ENCODE results near the gene CCR1.

The CCR1 gene

DNA sequence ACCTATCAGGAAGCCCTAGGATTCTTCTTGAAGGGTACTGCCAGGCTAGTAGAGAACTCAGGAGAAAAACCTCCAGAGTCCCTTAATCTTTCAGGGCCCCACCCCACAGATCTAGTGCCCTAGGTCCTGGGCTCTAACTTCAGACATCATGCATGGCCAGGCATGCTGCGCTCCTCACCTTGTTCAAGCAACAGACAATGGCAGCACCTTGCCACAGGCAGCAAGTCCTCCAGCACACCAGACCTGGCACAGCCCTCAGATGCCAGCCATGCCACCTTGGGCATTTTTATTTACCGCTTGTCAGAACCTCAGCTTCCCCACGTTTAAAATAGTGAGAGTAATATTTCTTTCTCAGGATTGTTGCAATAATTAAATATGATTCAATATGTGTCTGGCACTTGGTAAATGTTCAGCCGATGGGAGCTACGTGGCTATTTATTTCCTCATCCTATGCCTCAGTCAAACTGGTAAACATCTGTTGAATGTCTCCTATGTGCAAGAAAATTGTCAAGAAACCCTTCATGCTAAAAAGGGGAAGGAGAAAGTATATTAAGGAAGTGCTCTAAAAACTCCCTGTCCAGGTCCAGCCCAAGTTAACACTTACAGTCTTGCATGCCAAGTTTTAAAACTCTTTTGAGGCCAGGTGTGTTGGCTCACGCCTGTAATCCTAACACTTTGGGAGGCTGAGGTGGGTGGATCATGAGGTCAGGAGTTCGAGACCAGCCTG lies 14.5 kb upstream of the CCR1 start:
- Histone ChIP-seq H3K9me3 (ENCODE audit: control extremely low read depth in 1 of 5, control insufficient read depth in 4 of 5, insufficient read depth in 2 of 5, low read depth in 1 of 5, low read length in 4 of 5) (peaks cover 0 to 3% (median 3%) of the 10 kb centered on the region in 5 experiments), H3K4me1 (ENCODE audit: control extremely low read depth in 1 of 4, control insufficient read depth in 4 of 4, insufficient read depth in 4 of 4, low read length in 3 of 4) (peaks cover 19 to 38% (median 30%) of the 10 kb centered on the region in 4 experiments), H3K4me3 (ENCODE audit: control insufficient read depth in 1 of 7, extremely low read depth in 1 of 7, insufficient read depth in 4 of 7, low read depth in 2 of 7, low read length in 6 of 7) (peak overlapping the region in 1 of 7 experiments; percentile 20), H3K36me3 (ENCODE audit: control insufficient read depth in 4 of 4, insufficient read depth in 4 of 4, low read length in 3 of 4) (no peaks in the 10 kb centered on the region), H3K27ac (ENCODE audit: insufficient read depth in 1 of 2, low read depth in 1 of 2, low read length in 2 of 2, poor library complexity in 1 of 2, severe bottlenecking in 2 of 2) (no peak overlapping the region), H3K27me3 (replicated peaks in 2 of 5; ENCODE audit: control insufficient read depth in 4 of 5, insufficient read depth in 5 of 5, low read length in 4 of 5) (no peaks in the 10 kb centered on the region)
- 25% methylated on average over 4 of the region's 7 CpGs for WGBS (ENCODE audit: insufficient coverage)
- CTCF ChIA-PET, result interaction anchor here (0.9 to 1.7 kb wide), 3 partner anchors 9 to 145 kb away, joined by 3 to 5 read pairs (median 4); no protein-coding TSS in a partner anchor
- POLR2A ChIA-PET, result no interaction called here
- DNase-seq, result peak; percentile 38 to 88 (median 85)

DNA sequence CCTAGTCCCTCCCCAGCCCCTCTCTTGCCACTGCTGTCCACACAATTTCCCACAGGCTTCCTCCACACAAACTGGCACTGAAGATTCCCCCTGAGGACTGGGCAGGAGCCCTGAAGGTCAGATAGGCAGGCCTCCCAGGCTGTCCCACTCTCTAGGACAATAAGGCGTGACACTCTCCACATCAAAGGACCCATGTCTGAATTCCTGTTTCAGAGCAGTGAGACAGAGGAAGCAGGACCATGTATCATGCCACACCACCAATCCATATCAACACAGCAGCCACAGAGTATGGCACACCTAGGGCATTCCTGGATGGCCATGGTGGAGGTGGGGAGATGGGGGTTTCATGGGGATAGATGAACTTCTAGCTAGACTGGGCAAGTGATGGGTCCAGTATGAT lies 13.8 kb upstream of the CCR1 start:
- peaks cover 0 to 3% (median 3%) of the 10 kb centered on the region in 5 experiments for H3K9me3 ChIP-seq (ENCODE audit: control extremely low read depth in 1 of 5, control insufficient read depth in 4 of 5, insufficient read depth in 2 of 5, low read depth in 1 of 5, low read length in 4 of 5)
- peaks cover 19 to 37% (median 28%) of the 10 kb centered on the region in 4 experiments for H3K4me1 ChIP-seq (ENCODE audit: control extremely low read depth in 1 of 4, control insufficient read depth in 4 of 4, insufficient read depth in 4 of 4, low read length in 3 of 4)
- 100% methylated on average over 1 of the region's 1 CpG for WGBS (ENCODE audit: insufficient coverage)
- H3K36me3 ChIP-seq (ENCODE audit: control insufficient read depth in 4 of 4, insufficient read depth in 4 of 4, low read length in 3 of 4), result no peaks in the 10 kb centered on the region
- ChIA-PET POLR2A (no interaction called here), CTCF (interaction anchor here (1.7 kb wide), 1 partner anchor 9 kb away, joined by 5 read pairs; no protein-coding TSS in a partner anchor)
- no peaks in the 10 kb centered on the region for H3K27me3 ChIP-seq (replicated peaks in 2 of 5; ENCODE audit: control insufficient read depth in 4 of 5, insufficient read depth in 5 of 5, low read length in 4 of 5)
- DNase-seq, result peak in 1 of 3 donors; percentile 15
- no peak overlapping the region for H3K27ac ChIP-seq (ENCODE audit: insufficient read depth in 1 of 2, low read depth in 1 of 2, low read length in 2 of 2, poor library complexity in 1 of 2, severe bottlenecking in 2 of 2)
- H3K4me3 ChIP-seq (ENCODE audit: control insufficient read depth in 1 of 7, extremely low read depth in 1 of 7, insufficient read depth in 4 of 7, low read depth in 2 of 7, low read length in 6 of 7), result peak overlapping the region in 1 of 7 experiments; percentile 31

DNA sequence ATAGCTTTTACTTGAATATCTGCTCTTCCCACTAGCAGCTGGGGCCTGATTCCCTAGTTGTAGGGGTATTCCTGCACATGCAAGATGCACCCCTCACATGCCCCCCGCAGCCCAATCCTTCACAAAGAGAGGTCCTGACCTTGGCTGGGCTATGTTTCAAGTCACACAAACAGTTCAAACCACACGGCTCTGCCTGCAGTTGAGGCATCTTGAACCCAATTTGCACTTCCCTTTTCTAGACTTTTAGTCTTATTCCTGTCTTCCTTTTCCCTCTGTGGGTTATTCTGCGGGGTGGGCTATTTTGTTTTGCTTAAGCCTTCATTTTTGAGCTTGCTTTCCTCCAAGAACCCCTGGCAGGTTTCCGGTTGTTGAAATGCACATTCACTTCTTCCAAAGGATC lies 13.3 kb upstream of the CCR1 start:
- Histone ChIP-seq H3K27me3 (replicated peaks in 2 of 5; ENCODE audit: control insufficient read depth in 4 of 5, insufficient read depth in 5 of 5, low read length in 4 of 5) (no peaks in the 10 kb centered on the region), H3K36me3 (ENCODE audit: control insufficient read depth in 4 of 4, insufficient read depth in 4 of 4, low read length in 3 of 4) (no peaks in the 10 kb centered on the region), H3K4me1 (ENCODE audit: control extremely low read depth in 1 of 4, control insufficient read depth in 4 of 4, insufficient read depth in 4 of 4, low read length in 3 of 4) (peaks cover 19 to 37% (median 28%) of the 10 kb centered on the region in 4 experiments), H3K4me3 (ENCODE audit: control insufficient read depth in 1 of 7, extremely low read depth in 1 of 7, insufficient read depth in 4 of 7, low read depth in 2 of 7, low read length in 6 of 7) (peak overlapping the region in 2 of 7 experiments; percentile 4 to 31), H3K9me3 (ENCODE audit: control extremely low read depth in 1 of 5, control insufficient read depth in 4 of 5, insufficient read depth in 2 of 5, low read depth in 1 of 5, low read length in 4 of 5) (peaks cover 0 to 2% (median 1%) of the 10 kb centered on the region in 5 experiments), H3K27ac (ENCODE audit: insufficient read depth in 1 of 2, low read depth in 1 of 2, low read length in 2 of 2, poor library complexity in 1 of 2, severe bottlenecking in 2 of 2) (no peak overlapping the region)
- ChIA-PET POLR2A (no interaction called here), CTCF (interaction anchor here (1.7 kb wide), 1 partner anchor 8 kb away, joined by 5 read pairs; no protein-coding TSS in a partner anchor)
- peak in 2 of 3 donors; percentile 54 to 69 for DNase-seq
- 8% methylated on average over 3 of the region's 4 CpGs for WGBS (ENCODE audit: insufficient coverage)

DNA sequence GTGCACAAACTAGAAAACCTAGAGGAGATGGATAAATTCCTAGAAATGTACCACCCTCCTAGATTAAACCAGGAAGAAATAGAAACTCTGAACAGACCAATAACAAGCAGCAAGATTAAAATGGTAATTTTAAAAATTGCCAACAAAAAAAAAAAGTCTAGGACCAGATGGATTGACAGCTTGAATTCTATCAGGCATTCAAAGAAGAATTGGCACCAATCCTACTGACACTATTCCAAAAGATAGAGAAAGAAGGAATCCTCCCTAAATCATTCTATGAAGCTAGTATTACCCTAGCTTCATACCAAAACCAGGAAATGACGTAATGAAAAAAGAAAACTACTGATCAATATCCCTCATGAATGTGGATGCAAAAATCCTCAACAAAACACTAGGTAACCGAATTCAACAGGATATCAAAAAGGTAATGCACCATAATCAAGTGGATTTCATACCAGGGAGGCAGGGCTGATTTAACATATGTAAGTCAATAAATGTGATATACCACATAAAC lies 10.1 kb upstream of the CCR1 start:
- POLR2A ChIA-PET, result no interaction called here
- H3K27ac ChIP-seq (ENCODE audit: insufficient read depth in 1 of 2, low read depth in 1 of 2, low read length in 2 of 2, poor library complexity in 1 of 2, severe bottlenecking in 2 of 2), result no peak overlapping the region
- peaks cover 20 to 43% (median 35%) of the 10 kb centered on the region in 4 experiments for H3K4me1 ChIP-seq (ENCODE audit: control extremely low read depth in 1 of 4, control insufficient read depth in 4 of 4, insufficient read depth in 4 of 4, low read length in 3 of 4)
- WGBS (ENCODE audit: insufficient coverage), result no CpG with 5 or more reads among the region's 2 CpGs
- no peaks in the 10 kb centered on the region for H3K36me3 ChIP-seq (ENCODE audit: control insufficient read depth in 4 of 4, insufficient read depth in 4 of 4, low read length in 3 of 4)
- CTCF ChIA-PET, result interaction anchor here (1.8 to 7.1 kb wide), 2 partner anchors 10 to 153 kb away, joined by 9 to 87 read pairs; partner anchors contain the start of genes CCR1 and CCR5
- DNase-seq, result no peak
- no peaks in the 10 kb centered on the region for H3K9me3 ChIP-seq (ENCODE audit: control extremely low read depth in 1 of 5, control insufficient read depth in 4 of 5, insufficient read depth in 2 of 5, low read depth in 1 of 5, low read length in 4 of 5)
- H3K4me3 ChIP-seq (ENCODE audit: control insufficient read depth in 1 of 7, extremely low read depth in 1 of 7, insufficient read depth in 4 of 7, low read depth in 2 of 7, low read length in 6 of 7), result no peak overlapping the region
- H3K27me3 ChIP-seq (replicated peaks in 2 of 5; ENCODE audit: control insufficient read depth in 4 of 5, insufficient read depth in 5 of 5, low read length in 4 of 5), result no peaks in the 10 kb centered on the region

DNA sequence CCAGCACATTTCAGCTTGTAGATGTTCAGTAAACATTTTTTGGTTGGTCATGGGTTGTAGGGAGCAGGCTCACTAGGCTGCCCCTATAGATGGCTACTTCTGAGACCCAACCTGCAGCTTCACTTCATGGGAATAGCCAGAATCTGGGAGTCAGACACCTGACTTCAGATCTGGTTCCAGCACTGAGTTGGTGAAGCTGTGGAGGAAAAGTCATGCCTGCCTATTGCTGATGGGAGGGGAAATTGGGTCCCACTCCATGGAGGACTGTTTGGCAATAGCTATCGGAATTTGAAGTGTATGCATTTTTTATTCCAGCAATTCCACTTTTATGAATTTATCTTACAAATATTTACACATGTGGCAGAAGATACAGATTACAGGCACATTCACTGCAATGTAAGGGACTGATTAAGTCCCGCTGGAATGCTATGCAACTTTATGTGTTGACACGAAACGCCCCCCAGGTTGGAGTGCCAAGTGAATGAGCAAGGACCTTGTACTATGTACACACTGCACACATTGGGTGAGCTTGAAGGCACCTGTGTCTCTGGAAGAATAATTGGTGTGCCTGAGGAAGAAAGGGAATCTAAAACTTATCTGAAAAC lies 7.8 kb upstream of the CCR1 start:
- no CpG with 5 or more reads among the region's 4 CpGs for WGBS (ENCODE audit: insufficient coverage)
- no peak for DNase-seq
- Histone ChIP-seq H3K9me3 (ENCODE audit: control extremely low read depth in 1 of 5, control insufficient read depth in 4 of 5, insufficient read depth in 2 of 5, low read depth in 1 of 5, low read length in 4 of 5) (no peaks in the 10 kb centered on the region), H3K4me1 (ENCODE audit: control extremely low read depth in 1 of 4, control insufficient read depth in 4 of 4, insufficient read depth in 4 of 4, low read length in 3 of 4) (peaks cover 12 to 30% (median 20%) of the 10 kb centered on the region in 4 experiments), H3K27me3 (replicated peaks in 2 of 5; ENCODE audit: control insufficient read depth in 4 of 5, insufficient read depth in 5 of 5, low read length in 4 of 5) (no peaks in the 10 kb centered on the region), H3K4me3 (ENCODE audit: control insufficient read depth in 1 of 7, extremely low read depth in 1 of 7, insufficient read depth in 4 of 7, low read depth in 2 of 7, low read length in 6 of 7) (no peak overlapping the region), H3K27ac (ENCODE audit: insufficient read depth in 1 of 2, low read depth in 1 of 2, low read length in 2 of 2, poor library complexity in 1 of 2, severe bottlenecking in 2 of 2) (no peak overlapping the region), H3K36me3 (ENCODE audit: control insufficient read depth in 4 of 4, insufficient read depth in 4 of 4, low read length in 3 of 4) (no peaks in the 10 kb centered on the region)
- ChIA-PET POLR2A (no interaction called here), CTCF (interaction anchor here (0.8 to 7.1 kb wide), 12 partner anchors 8 to 162 kb away, joined by 3 to 87 read pairs (median 4); partner anchors contain the start of genes CCR1 and CCR5)

DNA sequence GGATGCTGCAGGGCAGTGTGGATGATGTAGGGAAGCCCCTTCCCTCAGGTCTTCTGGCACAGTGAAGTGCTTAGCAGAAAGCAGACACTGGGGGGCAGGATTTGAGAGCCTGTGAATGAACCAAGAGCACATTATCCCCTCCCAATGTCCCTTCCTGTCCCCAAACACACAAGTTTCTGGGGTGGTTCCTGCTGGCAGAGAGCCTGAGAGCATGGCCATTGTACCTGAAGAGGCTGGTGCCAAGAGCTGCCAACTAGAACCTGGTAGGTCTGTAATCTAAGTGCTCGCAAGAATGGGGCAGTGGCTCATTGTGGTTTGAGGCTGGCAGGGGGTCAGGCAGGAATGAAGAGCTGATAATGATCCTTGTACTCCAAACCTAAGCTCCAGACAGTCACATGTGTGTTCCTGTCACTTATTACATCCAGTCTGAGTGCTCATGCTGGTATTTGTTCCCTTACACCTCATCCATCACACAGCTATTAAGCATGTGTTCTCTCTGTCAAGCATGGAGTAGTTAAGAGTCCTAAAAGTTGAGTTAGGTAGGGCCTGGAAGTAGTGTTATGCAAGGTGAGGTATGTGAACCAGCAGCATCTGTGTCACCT lies 6.7 kb upstream of the CCR1 start:
- POLR2A ChIA-PET, result no interaction called here
- H3K27me3 ChIP-seq (replicated peaks in 2 of 5; ENCODE audit: control insufficient read depth in 4 of 5, insufficient read depth in 5 of 5, low read length in 4 of 5), result no peaks in the 10 kb centered on the region
- H3K27ac ChIP-seq (ENCODE audit: insufficient read depth in 1 of 2, low read depth in 1 of 2, low read length in 2 of 2, poor library complexity in 1 of 2, severe bottlenecking in 2 of 2), result no peak overlapping the region
- H3K4me3 ChIP-seq (ENCODE audit: control insufficient read depth in 1 of 7, extremely low read depth in 1 of 7, insufficient read depth in 4 of 7, low read depth in 2 of 7, low read length in 6 of 7), result no peak overlapping the region
- H3K9me3 ChIP-seq (ENCODE audit: control extremely low read depth in 1 of 5, control insufficient read depth in 4 of 5, insufficient read depth in 2 of 5, low read depth in 1 of 5, low read length in 4 of 5), result no peaks in the 10 kb centered on the region
- peaks cover 9 to 30% (median 19%) of the 10 kb centered on the region in 4 experiments for H3K4me1 ChIP-seq (ENCODE audit: control extremely low read depth in 1 of 4, control insufficient read depth in 4 of 4, insufficient read depth in 4 of 4, low read length in 3 of 4)
- CTCF ChIA-PET, result interaction anchor here (0.6 to 7.1 kb wide), 11 partner anchors 11 to 278 kb away, joined by 3 to 87 read pairs (median 4); partner anchors contain the start of gene CCR5
- WGBS (ENCODE audit: insufficient coverage), result 67% methylated on average over 1 of the region's 1 CpG
- H3K36me3 ChIP-seq (ENCODE audit: control insufficient read depth in 4 of 4, insufficient read depth in 4 of 4, low read length in 3 of 4), result no peaks in the 10 kb centered on the region
- peak; percentile 35 to 46 (median 44) for DNase-seq
